A673 (cell line): Measurements from ENCODE around the gene RNF167.

ENCODE experiments used
- EZH2 ChIP-seq: fragments of 200-600 bp; sonication (generic); IDR thresholded peaks from 2 replicates; pipeline ENCODE4 v1.6.1; 2017; ENCODE audit warnings: borderline replicate concordance, low read depth, mild to moderate bottlenecking, mixed read lengths, antibody characterized with exemption, low read length; ENCODE audit not compliant: poor library complexity, severe bottlenecking
- TF ChIP-seq, protein P1 (sequence below): fragments of 300-800, 200-600 bp; sonication (generic); conservative IDR thresholded peaks from 2 replicates; pipeline ENCODE4 v1.5.1; 2017; ENCODE audit warnings: low read depth, mild to moderate bottlenecking, antibody characterized with exemption, low read length, moderate library complexity, mixed read lengths

DNA sequence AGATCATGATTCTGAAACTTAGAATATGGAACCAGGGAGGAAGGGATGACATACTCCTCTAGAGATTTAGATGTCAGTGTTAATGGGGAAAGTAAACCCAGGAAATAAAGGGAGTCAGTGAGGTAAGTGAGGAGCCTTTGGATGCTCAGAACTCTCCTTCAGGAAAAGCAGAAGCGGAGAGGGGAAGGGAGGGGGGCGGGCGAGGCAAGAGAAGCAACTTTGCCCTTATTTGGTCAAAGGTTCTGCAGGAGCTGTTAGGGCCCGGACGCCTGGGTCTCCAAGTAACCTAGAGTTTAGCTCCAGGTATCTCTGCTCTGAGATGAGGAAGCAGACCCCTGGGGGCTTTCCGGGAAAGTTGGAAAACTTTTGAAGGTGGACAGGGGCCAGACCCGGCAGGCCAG is 6.9 kb downstream of the RNF167 start:
- TF ChIP-seq, protein P1, sequence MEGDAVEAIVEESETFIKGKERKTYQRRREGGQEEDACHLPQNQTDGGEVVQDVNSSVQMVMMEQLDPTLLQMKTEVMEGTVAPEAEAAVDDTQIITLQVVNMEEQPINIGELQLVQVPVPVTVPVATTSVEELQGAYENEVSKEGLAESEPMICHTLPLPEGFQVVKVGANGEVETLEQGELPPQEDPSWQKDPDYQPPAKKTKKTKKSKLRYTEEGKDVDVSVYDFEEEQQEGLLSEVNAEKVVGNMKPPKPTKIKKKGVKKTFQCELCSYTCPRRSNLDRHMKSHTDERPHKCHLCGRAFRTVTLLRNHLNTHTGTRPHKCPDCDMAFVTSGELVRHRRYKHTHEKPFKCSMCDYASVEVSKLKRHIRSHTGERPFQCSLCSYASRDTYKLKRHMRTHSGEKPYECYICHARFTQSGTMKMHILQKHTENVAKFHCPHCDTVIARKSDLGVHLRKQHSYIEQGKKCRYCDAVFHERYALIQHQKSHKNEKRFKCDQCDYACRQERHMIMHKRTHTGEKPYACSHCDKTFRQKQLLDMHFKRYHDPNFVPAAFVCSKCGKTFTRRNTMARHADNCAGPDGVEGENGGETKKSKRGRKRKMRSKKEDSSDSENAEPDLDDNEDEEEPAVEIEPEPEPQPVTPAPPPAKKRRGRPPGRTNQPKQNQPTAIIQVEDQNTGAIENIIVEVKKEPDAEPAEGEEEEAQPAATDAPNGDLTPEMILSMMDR, result no peak
- TF ChIP-seq EZH2, result no peak
